ENCODE measurements around the gene CBFA2T3. TPM values are rescaled to one million over a fixed set of nuclear protein-coding genes. Genes with fewer than 3 reads are reported as not detected.

Gene CBFA2T3
- total and polyA plus RNA-seq, 2 of the 8 experiments (the other 6 are each of a cell fraction or from before 2014, with no cell fraction given): 0.51 to 1.3 TPM

DNA sequence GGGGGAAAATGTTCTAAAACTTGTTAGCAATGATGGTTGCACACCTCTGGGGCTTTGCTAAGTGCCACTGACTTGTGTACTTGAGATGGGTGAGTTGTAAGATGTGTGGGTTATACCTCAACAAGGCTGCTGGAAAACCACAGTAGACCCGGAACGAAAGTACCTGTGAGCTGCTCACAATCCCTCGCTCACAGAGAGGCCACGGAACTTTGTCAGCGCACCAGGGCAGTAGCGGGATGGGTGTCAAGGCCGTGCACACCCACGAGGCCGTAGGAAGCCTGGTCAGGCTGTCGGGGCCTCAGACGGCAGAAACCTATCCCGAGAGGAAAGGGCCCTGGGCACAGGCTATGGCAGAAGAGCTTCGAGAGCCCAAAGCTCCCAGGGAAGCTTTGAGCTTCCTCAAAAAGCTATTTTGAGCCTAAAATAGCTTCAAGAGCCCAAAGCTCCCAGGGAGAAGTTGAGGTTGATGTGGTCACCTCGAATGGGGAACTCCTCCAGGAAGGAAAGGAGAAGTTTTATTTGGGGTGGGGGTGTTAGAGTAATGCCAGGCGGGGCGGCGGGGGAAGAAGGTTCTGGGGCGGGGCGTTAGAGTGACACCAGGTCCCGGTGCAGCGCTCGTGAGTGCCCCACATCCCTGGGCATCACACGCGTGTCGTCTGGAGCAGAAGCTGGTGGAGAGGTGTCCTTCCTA, 19.0 kb downstream of the CBFA2T3 start:
- H3K79me1 ChIP-seq (ENCODE audit: low read depth, low read length): no peaks in the 10 kb centered on the region
- H2BK15ac ChIP-seq (ENCODE audit: low read length): no peak overlapping the region
- H3K4me3 ChIP-seq (ENCODE audit: extremely low read depth in 1 of 4, insufficient read depth in 2 of 4, low read depth in 3 of 4, low read length in 4 of 4): no peak overlapping the region
- POLR2A ChIA-PET (ENCODE audit: partially characterized antibody): interaction anchor here (0.6 kb wide), 1 partner anchor 503 kb away, joined by 3 read pairs; no protein-coding TSS in a partner anchor
- no peak overlapping the region for H3K23ac ChIP-seq (ENCODE audit: insufficient read length)
- H3K9ac ChIP-seq (replicated peaks in 1 of 4; ENCODE audit: extremely low read depth in 1 of 4, low read depth in 3 of 4, low read length in 3 of 4): no peak overlapping the region
- H2AK5ac ChIP-seq (ENCODE audit: low read depth, low read length): no peak overlapping the region
- no peak overlapping the region for H3K4ac ChIP-seq (replicated peaks; ENCODE audit: insufficient read length, low read depth, low read length)
- H4K20me1 ChIP-seq (replicated peaks in 1 of 2; ENCODE audit: control insufficient read depth in 1 of 2, insufficient read depth in 2 of 2, low read length in 2 of 2): peaks cover 0 to 2% of the 10 kb centered on the region in 2 experiments
- DNase-seq (ENCODE audit: low read depth in 1 of 2, low spot score in 2 of 2) (no peak), FAIRE-seq (no peak)
- no peaks in the 10 kb centered on the region for H3K27me3 ChIP-seq (replicated peaks in 1 of 4; ENCODE audit: control insufficient read depth in 3 of 4, extremely low read depth in 1 of 4, insufficient read depth in 3 of 4, low read length in 3 of 4)
- no peak overlapping the region for H3K4me2 ChIP-seq (ENCODE audit: insufficient read depth in 1 of 2, low read depth in 2 of 2, low read length in 2 of 2)
- no peak overlapping the region for H4K8ac ChIP-seq (ENCODE audit: extremely low read depth, insufficient read depth, low read length)
- no peaks in the 10 kb centered on the region for H3K4me1 ChIP-seq (replicated peaks in 1 of 4; ENCODE audit: control insufficient read depth in 3 of 4, insufficient read depth in 4 of 4, low read length in 3 of 4)
- H3K18ac ChIP-seq (ENCODE audit: extremely low read depth, low read length): no peak overlapping the region
- no peaks in the 10 kb centered on the region for H3K79me2 ChIP-seq (ENCODE audit: control insufficient read depth in 1 of 2, insufficient read depth in 2 of 2, low read length in 2 of 2)
- H2BK12ac ChIP-seq (ENCODE audit: low read depth, low read length): no peak overlapping the region
- WGBS, 2 experiments (ENCODE audit: extremely low coverage in 1 of 2, insufficient coverage in 1 of 2, insufficient read length in 1 of 2, insufficient replicate concordance in 2 of 2, low coverage in 1 of 2, low lambda C conversion rate in 2 of 2, missing lambda C conversion rate in 1 of 2): 89% methylated on average over 15 of the region's 25 CpGs; no CpG with 5 or more reads in 1 of the 2 experiments
- no peak overlapping the region for H2BK120ac ChIP-seq (replicated peaks; ENCODE audit: low read depth, low read length)
- no peak overlapping the region for H4K5ac ChIP-seq (ENCODE audit: insufficient read length, low read depth, low read length)
- no peak overlapping the region for H3K56ac ChIP-seq (replicated peaks; ENCODE audit: insufficient read length, low read depth, low read length)
- H4K91ac ChIP-seq (replicated peaks; ENCODE audit: insufficient read length, low read length): no peak overlapping the region
- H3K14ac ChIP-seq (ENCODE audit: insufficient read length): no peak overlapping the region
- no peak overlapping the region for H3K27ac ChIP-seq (ENCODE audit: low read depth, low read length)
- no peaks in the 10 kb centered on the region for H3K36me3 ChIP-seq (ENCODE audit: control insufficient read depth in 2 of 4, insufficient read depth in 4 of 4, low read length in 3 of 4)
- CTCF ChIA-PET (ENCODE audit: partially characterized antibody): interaction anchor here (0.7 to 1.6 kb wide), 3 partner anchors 9 to 210 kb away, joined by 4 to 6 read pairs (median 5); no protein-coding TSS in a partner anchor
- no peak overlapping the region for H2BK20ac ChIP-seq (ENCODE audit: low read length)
- no peaks in the 10 kb centered on the region for H3K23me2 ChIP-seq (ENCODE audit: low read depth, low read length)
- no peak overlapping the region for H2AFZ ChIP-seq (ENCODE audit: low read length)
- H3K9me3 ChIP-seq (ENCODE audit: insufficient read depth in 2 of 2, low read depth in 1 of 2, low read length in 1 of 2): peaks cover 0 to 4% of the 10 kb centered on the region in 2 experiments; a peak in 1 of 4 replicates
- H2BK5ac ChIP-seq (ENCODE audit: low read depth, low read length): no peak overlapping the region
- TF ChIP-seq SP2 (IDR thresholded peaks at IDR 0.05; ENCODE audit: low read length): no peak
- TF ChIP-seq RXRA (IDR thresholded peaks at IDR 0.05; ENCODE audit: insufficient read depth, low read depth, low read length): no peak
- TF ChIP-seq CHD1 (IDR thresholded peaks at IDR 0.05; ENCODE audit: low read depth, low read length): no peak
- TF ChIP-seq TAF7 (optimal IDR thresholded peaks at IDR 0.05; ENCODE audit: borderline replicate concordance, low read depth, low read length): no peak
- no peak for TF ChIP-seq TCF12 (IDR thresholded peaks at IDR 0.05; ENCODE audit: low read depth, low read length)
- no peak for TF ChIP-seq BCL11A (IDR thresholded peaks at IDR 0.05; ENCODE audit: low read depth in 2 of 2, low read length in 2 of 2)
- TF ChIP-seq CHD2 (IDR thresholded peaks at IDR 0.05; ENCODE audit: low read length): no peak
- TF ChIP-seq MAFK (IDR thresholded peaks at IDR 0.05; ENCODE audit: low read depth, low read length): no peak
- no peak for TF ChIP-seq KDM5A (IDR thresholded peaks at IDR 0.05; ENCODE audit: low read length)
- TF ChIP-seq, protein P1, sequence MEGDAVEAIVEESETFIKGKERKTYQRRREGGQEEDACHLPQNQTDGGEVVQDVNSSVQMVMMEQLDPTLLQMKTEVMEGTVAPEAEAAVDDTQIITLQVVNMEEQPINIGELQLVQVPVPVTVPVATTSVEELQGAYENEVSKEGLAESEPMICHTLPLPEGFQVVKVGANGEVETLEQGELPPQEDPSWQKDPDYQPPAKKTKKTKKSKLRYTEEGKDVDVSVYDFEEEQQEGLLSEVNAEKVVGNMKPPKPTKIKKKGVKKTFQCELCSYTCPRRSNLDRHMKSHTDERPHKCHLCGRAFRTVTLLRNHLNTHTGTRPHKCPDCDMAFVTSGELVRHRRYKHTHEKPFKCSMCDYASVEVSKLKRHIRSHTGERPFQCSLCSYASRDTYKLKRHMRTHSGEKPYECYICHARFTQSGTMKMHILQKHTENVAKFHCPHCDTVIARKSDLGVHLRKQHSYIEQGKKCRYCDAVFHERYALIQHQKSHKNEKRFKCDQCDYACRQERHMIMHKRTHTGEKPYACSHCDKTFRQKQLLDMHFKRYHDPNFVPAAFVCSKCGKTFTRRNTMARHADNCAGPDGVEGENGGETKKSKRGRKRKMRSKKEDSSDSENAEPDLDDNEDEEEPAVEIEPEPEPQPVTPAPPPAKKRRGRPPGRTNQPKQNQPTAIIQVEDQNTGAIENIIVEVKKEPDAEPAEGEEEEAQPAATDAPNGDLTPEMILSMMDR (IDR thresholded peaks at IDR 0.05; ENCODE audit: control extremely low read depth in 1 of 3, insufficient read depth in 1 of 3, low read depth in 1 of 3, low read length in 3 of 3): no peak
- TF ChIP-seq SP4 (IDR thresholded peaks at IDR 0.05; ENCODE audit: low read length): no peak
- TF ChIP-seq CEBPB (IDR thresholded peaks at IDR 0.05; ENCODE audit: low read depth, low read length): no peak
